HPDE6-E6E7 (cell line): Measurements from ENCODE around the gene LTBP1.
"Not testable (repeated sequence)": the region's sequence is repeated elsewhere in the genome, so short reads cannot be mapped to it uniquely, and the experiment has no call there.

Experiments used
- DNase-seq: peaks from one replicate; pipeline ENCODE4 v3.0.0; 2011; ENCODE audit warnings: missing footprints; ENCODE audit errors: extremely low spot score

The LTBP1 gene

GRCh38 chr2:33425161-33425560 lies 478.4 kb downstream of the LTBP1 start:
- no peak for DNase-seq

GRCh38 chr2:33425586-33426031 lies 478.9 kb downstream of the LTBP1 start:
- DNase-seq = no peak

- no peak for DNase-seq
These were observed 480.0 kb downstream of the LTBP1 start for GRCh38 chr2:33426666-33427231.

GRCh38 chr2:33430077-33430476 lies 483.3 kb downstream of the LTBP1 start:
- DNase-seq = no peak

- DNase-seq = no peak
These were observed 484.1 kb downstream of the LTBP1 start for GRCh38 chr2:33430856-33431255.

- DNase-seq = no peak
These were observed 486.1 kb downstream of the LTBP1 start for GRCh38 chr2:33432871-33433270.

- DNase-seq = no peak
These were observed 486.8 kb downstream of the LTBP1 start for GRCh38 chr2:33433279-33434235.

GRCh38 chr2:33435518-33435917 lies 488.8 kb downstream of the LTBP1 start:
- DNase-seq = no peak

GRCh38 chr2:33436083-33436482 lies 489.3 kb downstream of the LTBP1 start:
- DNase-seq = no peak

GRCh38 chr2:33437297-33437696 lies 490.5 kb downstream of the LTBP1 start:
- DNase-seq = no peak

- DNase-seq = no peak
These were observed 491.1 kb downstream of the LTBP1 start for GRCh38 chr2:33437815-33438214.

- DNase-seq = peak; percentile 72
These were observed 494.6 kb downstream of the LTBP1 start for GRCh38 chr2:33441235-33441810.

- not testable (repeated sequence) for DNase-seq
These were observed 495.3 kb downstream of the LTBP1 start for GRCh38 chr2:33442052-33442451.

GRCh38 chr2:33442528-33443079 lies 495.9 kb downstream of the LTBP1 start:
- no peak for DNase-seq

GRCh38 chr2:33443274-33443829 lies 496.6 kb downstream of the LTBP1 start:
- no peak for DNase-seq

- no peak for DNase-seq
These were observed 498.2 kb downstream of the LTBP1 start for GRCh38 chr2:33444967-33445366.

- no peak for DNase-seq
These were observed 501.6 kb downstream of the LTBP1 start for GRCh38 chr2:33448220-33448899.
